Cardiac septum (tissue), 1 donor: ENCODE results near the gene NUP160. TPM values are rescaled to one million over a fixed set of nuclear protein-coding genes. Genes with fewer than 3 reads are reported as not detected.
"Not testable (repeated sequence)": the region's sequence is repeated elsewhere in the genome, so short reads cannot be mapped to it uniquely, and the experiment has no call there.

ENCODE experiments used
- DNase-seq: peaks from one replicate; pipeline ENCODE4 v3.0.0-alpha.2; 2020; ENCODE audit warnings: low spot score
- intact Hi-C: fragments of 100-400 bp; cut with DNase I; formaldehyde crosslinking; loops from one replicate; pipeline ENCODE4 v1.14.0; 2022
- total RNA-seq: library from RNA; stranded (reverse); fragmentation: NEBNext Ultra II Directional; extraction: Animal tissue kit (Norgen Biotek cat#: 25700); gene quantifications from one replicate; pipeline ENCODE4 v1.2.1, GENCODE V29; 2021
- donor health status: DM: no; HTN: no; CAD: no.

NUP160 gene
- total RNA-seq, 1 donor from 2014 or later = 12.8 TPM

DNA sequence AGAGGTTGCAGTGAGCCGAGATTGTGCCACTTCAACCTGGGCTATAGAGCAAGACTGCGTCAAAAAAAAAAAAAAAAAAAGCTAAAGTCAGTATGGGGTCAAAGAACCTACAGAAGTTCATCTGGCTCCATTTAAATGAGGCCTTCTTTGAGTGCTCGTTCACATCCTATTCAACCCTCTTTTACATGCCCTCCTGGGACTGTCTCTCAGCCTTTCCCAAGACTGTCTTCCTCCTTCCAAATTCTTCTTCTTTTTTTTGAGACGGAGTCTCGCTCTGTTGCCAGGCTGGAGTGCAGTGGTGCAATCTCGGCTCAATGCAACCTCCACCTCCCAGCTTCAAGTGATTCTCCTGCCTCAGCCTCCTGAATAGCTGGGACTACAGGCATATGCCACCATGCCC is 18.7 kb upstream of the NUP160 start:
- intact Hi-C loops, DNase-seq: not testable (repeated sequence)

DNA sequence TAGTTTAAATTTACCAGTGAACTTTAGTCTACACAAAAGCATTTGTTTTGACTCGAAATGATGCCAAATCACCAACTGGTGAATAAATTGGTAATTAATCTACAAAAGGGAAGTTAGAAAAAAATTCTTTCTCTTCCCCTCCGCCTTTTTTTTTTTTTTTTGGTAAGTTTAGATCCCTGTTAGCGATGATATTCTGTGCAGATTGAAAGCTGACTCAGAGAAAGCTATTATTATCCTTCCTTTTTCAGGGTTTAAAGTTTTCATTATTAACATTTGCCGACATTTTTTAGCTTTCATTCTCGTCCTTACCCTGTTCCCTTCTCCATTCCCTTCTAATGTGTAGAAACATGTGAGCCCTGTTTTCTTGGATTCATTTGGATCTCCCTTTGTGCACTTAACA is 16.8 kb upstream of the NUP160 start:
- DNase-seq = no peak
- intact Hi-C loops = no loop called here

DNA sequence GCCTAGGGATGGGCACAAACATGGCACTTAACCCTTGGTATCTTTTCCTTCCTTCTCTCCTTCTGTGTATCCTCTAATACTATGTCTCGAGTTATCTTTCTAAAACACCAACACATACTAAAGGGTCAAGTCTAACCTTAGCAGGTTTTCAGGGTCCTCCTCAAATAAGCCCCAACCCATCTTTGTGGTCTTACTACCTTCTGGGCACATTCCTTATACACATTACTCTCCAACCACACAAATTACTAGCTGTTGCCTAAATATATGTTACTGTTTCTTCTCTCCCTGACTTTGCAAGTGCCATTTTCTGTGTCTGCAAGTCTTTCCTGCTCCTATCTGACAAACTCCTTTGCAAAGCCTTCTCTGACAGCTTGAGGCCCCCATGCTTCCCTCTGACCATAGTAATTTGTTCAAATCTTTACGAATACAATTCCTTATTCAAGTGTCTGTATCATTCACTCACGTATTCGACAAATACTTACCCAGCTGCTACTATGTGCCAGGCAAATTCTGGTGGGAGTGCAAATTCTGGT is 15.8 kb upstream of the NUP160 start:
- DNase-seq = no peak
- intact Hi-C loops = no loop called here

DNA sequence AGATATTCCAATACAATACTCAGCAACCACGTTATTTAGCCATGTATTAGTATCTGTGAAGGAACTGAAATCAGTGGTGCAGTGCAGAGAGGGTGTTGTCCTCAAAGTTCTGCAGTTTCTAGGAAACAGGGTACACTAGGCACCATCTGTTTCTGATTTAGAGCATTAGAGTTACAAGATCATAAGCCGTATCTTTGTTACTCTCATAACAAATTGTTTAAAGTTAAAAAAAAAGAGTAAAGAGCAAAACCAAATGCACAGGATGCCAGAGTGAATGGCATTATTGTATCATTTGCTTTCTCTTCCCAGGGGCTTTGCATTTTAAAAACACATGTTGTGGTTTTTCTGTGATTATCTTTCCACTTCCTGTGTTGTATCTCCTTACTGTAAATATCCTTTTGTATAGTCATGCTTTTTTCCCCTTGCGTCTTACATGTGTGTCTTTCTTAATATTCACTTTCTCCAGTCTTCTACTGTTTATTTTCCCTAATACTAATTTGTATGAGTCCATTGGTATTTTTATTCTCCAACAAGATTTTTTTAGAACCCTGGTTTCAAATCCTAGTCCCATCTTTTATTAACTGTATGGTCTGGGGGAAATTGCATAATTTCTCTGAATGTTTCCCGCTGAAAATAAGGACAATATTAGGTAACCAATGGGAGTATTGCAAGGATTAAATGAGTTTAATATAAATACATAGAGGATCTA is 15.2 kb upstream of the NUP160 start:
- no peak for DNase-seq
- intact Hi-C loops = no loop called here

DNA sequence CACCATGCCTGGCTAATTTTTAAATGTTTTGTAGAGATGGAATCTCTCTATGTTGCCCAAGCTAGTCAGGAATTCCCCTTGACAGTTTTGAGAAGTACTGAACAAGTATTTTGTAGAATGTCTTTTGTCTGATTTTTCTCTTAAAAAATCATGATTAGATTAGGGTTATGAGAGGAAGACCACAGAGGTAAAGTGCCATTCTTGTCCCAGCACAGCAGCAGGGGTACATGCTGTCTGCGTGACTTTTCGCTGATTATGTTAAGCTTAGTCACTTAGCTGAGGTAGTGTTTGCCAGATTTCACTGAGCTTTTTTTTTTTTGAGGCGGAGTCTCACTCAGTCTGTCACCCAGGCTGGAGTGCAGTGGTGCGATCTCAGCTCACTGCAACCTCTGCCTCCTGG is 13.6 kb upstream of the NUP160 start:
- intact Hi-C loops = no loop called here

DNA sequence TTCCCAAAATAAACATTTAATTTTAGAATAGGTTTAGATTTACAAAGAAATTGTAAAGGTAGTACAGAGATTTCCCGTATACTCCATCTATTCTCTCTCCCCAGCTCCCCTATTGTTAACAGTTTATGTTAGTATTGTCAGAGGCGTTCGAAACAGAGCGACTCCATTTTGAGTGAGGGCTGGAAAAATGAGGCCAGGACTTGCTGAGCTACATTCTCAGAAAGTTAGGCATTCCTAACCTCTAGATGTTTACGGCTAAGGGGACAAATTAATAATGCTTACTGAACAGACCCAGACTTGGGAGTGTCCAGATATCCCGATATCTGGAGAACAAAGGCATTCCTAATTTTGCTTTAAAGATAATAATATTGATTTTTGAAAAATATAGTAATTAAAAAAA is 12.4 kb upstream of the NUP160 start:
- DNase-seq = no peak
- intact Hi-C loops = no loop called here

More for the DNA sequence above, 13.6 kb upstream of the NUP160 start:
- DNase-seq = no peak

DNA sequence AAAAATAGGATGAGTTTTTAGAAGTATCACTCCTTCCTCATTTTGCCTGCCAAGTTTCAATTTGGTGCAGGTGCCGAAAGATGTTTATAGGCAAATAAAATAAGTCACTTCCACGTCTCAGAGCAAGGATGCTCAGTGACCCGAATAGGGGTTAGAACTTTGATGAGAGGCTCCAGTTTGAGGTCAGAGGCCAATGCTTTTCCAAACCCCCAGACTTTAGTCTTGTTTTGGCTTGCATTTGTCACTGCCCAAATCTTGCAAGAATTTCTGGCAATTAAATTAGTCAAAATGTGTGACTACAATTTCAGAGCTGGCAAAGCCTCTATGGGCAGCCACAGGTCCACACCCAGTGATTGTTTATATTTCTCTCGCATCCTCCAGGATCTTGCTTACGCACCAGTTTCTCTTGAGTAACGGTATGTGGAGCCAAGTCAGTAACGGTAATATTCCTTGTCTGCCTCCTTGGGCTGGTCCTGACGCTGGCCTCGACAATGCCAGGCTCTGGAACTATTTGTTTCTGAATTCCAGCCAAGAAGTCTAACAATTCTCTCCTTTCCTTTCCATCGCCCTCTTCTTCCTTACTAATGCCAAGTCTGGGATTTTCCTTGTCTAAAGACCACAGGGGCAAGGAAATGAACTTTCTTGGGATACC is 9.9 kb upstream of the NUP160 start:
- DNase-seq = no peak
- intact Hi-C loops = no loop called here

DNA sequence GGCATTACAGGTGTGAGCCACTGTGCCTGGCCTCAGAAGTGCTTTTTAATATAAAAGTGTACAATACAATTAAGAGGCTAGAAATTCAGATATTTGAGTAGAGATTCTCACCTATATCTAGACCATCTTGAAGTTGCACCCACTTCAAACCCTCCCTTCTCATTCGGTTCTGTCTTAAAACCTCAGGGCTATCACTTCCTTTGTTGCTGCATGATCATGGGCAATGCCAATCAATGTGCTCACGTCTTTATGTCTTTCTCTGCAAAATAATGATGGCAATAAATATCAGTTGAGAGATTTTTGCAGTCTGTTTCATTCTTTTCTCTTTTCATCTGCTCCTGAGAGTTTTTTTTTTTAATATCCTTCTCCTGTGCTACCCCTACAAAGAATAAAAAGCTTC is 9.3 kb upstream of the NUP160 start:
- intact Hi-C loops = no loop called here
- no peak for DNase-seq

DNA sequence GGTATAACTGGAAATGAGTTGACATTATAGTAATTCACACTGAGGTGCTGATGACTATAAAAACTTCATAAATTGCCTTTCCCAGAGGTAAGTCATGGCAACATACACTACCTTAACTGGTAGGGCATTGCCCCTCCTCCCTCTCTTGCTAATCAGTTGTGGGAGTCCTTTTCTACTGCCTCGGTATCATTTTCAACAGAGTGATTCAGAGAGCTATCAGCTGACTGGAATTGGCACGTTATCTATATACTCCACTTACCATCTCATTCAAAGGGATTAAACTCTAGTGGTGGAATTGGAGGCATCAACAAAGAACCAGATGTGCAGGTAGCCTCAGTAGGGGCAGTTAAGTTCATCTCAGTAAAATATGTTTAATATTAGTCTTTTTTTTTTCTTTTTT is 8.0 kb upstream of the NUP160 start:
- intact Hi-C loops = no loop called here
- no peak for DNase-seq

DNA sequence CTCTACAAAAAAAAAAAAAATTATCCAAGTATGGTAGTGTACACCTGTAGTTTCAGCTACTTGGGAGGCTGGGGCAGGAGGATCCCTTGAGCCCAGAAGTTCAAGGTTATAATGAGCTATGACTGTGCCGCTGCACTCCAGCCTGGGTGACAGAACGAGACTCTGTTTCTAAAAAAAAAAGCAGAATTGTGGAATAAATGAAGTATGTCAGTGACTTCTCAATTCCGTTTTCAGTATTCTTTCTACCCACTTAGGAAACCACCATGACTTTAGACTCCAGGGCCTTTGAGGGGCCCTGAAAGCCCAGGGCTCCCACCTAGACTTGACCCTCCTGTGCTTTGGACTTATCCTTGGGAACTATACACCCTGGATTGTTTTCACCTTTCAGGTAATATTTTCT is 6.5 kb upstream of the NUP160 start:
- intact Hi-C loops = no loop called here
- no peak for DNase-seq

DNA sequence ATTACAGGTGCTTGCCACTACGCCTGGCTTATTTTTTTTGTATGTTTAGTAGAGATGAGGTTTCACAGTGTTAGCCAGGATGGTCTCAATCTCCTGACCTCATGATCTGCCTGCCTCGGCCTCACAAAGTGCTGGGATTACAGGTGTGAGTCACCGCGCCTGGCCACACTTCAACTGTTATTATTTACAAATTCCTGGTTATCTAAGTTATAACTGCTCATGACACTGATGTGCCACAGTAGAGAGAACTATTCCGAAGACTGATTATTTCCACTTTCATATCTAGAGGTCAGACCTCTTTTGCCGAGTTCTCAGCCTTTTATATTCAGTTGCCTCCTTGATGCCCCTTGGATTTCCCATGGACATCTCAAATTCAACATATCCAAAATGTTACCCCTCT is 3.9 kb upstream of the NUP160 start:
- no peak for DNase-seq
- intact Hi-C loops = no loop called here

DNA sequence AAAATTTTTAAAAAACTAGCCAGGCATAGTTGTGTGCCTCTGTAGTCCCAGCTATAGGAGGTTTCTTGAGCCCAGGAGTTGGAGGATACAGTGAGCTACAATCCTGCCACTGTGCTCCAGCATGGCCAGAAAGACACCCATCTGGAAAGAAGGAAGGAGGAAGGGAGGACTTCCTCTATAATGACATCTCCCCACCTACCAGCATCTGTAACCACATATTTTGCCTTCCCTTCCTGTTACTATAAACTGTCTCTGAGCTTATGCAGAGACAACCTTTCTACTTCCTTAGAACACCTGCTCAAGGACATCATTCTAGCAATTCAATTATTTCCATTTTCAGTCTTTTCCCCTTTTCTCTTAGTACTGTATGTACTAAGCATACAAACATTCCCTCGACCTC is 2.2 kb upstream of the NUP160 start:
- intact Hi-C loops = no loop called here
- no peak for DNase-seq

DNA sequence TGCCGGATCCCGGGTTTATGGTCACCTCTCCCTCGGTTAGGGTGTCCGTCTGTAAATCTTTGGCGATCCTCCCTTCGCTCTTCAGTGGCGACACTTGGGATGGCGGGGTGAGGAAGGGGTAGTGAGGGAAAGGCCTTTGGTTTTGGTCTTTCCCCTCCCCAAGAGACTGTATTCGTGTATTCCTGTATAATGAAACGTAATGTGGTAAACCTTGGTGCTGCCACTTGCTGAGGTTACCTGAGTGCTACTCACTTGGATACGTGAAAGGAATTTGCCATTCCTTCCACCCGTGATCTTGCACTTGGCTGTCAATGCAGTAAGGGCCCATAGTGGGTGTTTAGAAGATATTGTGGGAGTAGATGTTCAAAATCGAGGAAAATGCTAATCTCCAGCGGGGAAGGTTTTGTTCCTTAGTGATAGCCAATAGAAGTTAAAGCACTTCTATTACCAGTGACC is 578 bp upstream of the NUP160 start:
- no peak for DNase-seq
- intact Hi-C loops = loop anchor here (2.0 to 10.0 kb wide), 3 partner anchors 82 to 474 kb away; partner anchors contain the start of genes FNBP4, MTCH2 and SPI1

DNA sequence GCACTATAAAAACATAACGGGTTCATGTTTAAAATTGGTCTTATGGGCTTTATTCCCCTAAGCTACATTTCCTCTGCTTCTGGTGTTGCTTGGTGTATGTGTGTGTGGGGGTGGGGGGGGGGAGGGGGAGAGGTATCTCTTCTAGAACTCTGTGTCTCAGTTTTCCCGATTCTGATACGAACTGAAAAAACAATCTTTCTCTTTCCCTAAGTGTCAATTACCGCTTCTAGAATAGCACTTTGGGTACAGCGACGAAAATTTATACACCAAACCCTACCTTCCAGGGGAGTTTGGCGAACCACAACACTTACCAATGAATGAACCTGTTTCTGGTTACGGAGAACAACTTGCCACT is 636 bp downstream of the NUP160 start:
- intact Hi-C loops = loop anchor here (10.0 kb wide), 1 partner anchor 473 kb away; the partner anchor contains the start of gene SPI1
- DNase-seq = no peak

DNA sequence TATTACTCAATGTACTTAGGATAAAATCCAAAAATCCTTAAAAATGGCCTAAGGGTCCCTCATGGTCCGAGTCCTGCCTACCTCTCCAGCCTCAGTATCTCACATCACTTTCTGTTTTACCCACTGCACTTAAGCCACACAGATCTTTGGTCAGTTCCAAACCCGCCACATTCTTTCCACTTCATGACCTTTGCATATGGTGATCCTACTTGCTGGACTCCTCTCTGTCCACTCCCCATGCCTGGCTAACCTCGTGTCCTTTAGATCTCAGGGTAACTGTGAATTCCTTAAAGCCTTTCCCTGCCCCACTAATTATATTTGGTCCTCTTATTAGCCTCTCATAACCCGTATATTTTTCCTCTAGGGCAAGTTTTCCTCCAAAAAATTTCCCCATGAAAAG is 1.2 kb downstream of the NUP160 start:
- intact Hi-C loops = loop anchor here (10.0 kb wide), 1 partner anchor 472 kb away; the partner anchor contains the start of gene SPI1
- DNase-seq = no peak

DNA sequence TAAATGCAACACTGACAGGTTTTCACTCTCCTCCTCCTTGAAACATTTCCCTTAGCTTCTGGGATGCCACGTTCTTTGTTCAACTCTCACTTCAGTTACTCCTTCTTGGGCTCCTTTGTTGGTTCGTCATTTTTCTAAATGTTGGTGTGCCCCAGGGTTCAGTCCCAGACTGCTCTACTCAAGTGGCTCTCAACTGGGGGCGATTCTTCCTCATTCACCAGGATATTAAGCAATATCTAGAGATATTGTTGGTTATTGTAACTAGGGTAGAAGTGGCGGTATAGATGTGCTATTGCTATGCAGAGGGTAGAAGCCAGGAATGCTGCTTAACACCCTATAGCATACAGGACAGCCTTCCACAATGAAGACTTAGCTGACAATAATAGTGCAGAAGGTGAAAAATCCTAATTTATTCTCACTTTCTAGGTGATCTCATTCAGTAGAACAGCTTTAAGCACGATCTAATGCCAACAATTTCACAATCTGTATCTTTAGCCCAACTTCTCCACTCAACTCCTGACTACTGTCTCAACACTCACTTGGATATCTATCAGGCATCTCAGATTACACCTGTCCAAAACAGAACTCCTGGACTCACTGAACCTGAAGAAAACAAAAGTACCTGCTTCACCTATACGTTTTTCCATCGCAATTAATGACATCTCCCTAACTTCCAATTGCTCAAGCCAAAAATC is 4.6 kb downstream of the NUP160 start:
- intact Hi-C loops = loop anchor here (10.0 kb wide), 1 partner anchor 469 kb away; the partner anchor contains the start of gene SPI1
- DNase-seq = no peak

DNA sequence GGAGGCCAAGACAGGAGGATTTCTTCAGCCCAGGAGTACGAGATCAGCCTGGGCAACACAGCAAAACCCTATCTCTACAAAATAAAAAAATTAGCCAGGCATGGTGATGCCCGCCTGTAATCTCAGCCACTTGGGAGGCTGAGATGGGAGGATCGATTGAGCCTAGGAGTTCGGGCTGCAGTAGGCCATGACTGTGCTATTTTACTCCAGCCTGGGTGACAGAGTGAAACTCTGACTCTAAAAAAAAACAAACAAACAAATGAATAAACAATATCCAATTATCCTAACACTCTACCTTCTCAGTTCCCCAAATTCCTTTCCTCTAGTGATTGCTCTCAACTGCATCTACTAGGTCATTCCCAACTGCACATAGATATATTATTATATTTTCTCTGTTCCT is 5.4 kb downstream of the NUP160 start:
- intact Hi-C loops = loop anchor here (10.0 kb wide), 1 partner anchor 468 kb away; the partner anchor contains the start of gene SPI1

DNA sequence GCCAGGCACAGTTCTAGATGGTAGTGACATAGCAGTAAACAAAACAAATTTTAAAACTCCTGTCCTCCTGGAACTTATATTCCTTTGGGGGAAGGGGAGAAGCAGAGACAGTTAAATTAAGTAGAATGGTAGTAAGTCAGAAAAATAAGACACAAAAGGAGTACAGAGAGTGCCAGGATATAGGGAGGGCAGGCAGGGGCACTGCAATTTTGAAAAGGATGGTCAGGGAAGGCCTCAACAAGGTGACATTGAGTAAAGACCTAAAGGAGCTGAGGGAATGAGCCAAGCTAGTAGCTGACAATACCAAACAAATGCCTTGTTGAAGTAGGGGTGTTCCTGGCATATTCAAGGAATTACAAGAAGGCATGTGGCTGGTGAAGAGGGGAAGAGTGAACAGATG is 10.2 kb downstream of the NUP160 start:
- intact Hi-C loops = no loop called here
- DNase-seq = no peak

More for the DNA sequence above, 5.4 kb downstream of the NUP160 start:
- DNase-seq = no peak

DNA sequence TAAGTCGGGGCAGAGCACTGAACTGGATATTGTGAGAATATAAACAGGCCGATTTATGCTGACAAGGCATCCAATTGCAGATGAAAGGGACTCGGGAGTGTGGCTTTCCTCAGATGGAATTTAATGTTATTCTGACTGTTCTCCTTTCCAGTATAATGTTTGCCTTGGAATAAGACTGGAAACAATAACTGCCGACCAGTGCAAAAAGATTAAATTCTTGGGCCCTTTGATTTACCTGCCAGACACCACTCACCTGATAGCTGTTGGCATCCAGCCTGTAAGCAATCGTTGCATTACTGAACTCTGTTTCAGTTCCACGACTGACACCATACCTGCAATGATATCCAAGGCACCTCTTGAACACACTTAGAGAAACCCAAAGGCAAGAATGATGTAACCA is 10.9 kb downstream of the NUP160 start:
- intact Hi-C loops = no loop called here
- no peak for DNase-seq

DNA sequence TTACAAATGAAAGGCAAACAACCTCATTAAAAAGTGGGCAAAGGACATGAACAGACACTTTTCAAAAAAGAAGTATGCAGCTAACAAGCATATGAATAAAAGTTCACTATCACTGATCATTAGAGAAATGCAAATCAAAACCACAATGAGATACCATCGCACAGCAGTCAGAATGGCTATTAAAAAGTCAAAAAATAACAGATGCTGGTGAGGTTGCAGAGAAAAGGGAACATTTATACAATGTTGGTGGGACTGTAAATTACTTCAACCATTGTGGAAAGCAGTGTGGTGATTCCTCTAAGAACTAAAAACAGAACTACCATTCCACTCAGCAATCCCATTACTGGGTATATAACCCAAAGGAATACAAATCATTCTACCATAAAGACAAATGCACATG is 18.1 kb downstream of the NUP160 start:
- DNase-seq, intact Hi-C loops: not testable (repeated sequence)
